GM19467 (cell line): ENCODE results near the gene CHCHD5.

Source experiments
- ATAC-seq: cut with Tn5 transposase; IDR thresholded peaks from one replicate; pipeline ENCODE4 v1.9.1; 2021; ENCODE audit warnings: mild to moderate bottlenecking, moderate library complexity; ENCODE audit not compliant: unreplicated experiment

Gene CHCHD5

DNA sequence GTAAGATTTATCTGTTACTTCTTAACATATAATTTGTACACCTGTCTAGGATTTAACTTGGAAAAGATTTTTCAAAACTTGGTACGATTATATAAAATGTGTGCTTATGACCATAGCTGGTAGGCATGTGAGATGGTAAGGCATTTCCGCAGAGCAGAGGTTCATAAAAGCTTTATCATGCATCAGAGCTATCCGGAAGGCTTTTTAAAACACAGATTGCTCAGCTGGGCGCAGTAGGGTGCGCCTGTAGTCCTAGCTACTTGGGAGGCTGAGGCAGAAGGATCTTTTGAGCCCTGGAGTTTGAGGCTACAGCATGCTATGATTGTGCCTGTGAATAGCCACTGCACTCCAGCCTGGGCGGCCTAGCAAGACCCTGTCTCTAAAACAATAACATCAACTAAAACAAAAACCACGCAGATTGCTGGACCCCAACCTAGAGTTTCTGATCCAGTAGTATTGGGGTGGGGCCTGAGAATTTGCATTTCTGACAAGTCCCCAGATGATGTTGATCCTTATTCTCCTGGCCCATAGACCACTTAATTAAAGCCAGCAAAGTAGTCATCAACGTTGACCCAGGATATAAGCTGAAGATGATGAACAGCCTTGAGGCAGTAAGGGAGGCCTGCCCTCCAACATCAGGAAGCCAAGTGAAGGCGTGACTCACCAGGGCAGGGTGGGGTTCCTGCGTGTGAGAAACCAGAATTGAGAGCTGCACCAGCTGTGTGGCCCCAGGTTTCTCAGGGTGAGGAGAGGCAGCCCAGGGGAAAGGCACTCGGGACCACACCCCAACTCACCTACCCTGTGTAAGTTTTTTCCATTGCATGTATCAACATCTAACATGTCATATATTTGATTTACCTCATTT, 39.7 kb downstream of the CHCHD5 start:
- ATAC-seq = peak; percentile 57

DNA sequence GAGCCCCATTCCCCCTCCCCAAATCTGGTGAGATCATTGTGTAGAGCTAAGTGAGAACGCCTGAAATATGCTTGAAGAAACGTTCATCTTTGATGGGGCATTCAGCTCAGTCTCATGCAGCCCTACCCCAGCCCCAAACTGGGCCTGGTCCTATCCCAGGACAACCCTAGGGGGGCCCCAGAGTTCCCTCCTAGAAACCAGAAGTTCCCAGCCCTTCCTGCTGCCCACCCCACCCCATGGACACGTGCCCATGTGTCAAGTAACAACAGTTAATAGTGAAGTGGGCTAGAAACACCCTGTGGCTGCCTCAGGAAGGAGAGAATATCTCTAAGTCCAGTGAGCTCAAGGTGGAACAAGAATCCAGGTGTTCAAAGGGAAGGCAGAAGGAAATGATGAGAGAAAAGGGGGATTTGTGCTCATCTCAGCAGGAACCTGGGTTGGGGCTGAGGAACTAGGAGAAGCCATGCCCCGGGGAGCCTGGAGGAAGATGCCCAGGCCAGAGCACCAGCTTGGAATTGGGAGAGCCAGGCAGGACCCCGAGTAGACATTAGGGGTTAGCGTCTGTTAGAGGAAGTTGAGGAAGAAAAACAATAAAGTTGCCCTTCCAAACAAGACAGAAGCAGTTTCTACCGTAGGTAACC, 41.2 kb downstream of the CHCHD5 start:
- no peak for ATAC-seq

DNA sequence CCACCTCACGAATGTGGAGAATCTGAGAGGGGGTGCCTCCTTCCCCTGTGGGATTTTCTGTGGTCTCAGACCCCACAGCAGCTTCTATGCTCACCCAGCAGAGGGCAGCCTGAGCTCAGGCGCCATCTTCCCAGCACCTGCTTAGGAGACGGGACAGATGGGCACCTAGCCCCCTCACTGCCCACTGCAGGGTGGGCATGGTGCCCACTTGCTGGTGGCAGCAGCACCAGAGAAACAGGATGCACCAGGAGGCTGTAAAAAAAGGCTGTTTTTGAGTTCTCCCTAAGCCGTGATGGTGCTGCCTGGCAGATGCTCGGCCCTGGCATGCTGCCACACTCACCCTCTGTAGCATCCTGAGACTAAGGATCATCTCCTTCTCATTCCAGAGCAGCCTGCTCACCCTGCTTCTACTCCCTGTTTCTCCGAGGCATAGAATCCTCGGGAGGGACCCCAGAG, 42.2 kb downstream of the CHCHD5 start:
- ATAC-seq = no peak

DNA sequence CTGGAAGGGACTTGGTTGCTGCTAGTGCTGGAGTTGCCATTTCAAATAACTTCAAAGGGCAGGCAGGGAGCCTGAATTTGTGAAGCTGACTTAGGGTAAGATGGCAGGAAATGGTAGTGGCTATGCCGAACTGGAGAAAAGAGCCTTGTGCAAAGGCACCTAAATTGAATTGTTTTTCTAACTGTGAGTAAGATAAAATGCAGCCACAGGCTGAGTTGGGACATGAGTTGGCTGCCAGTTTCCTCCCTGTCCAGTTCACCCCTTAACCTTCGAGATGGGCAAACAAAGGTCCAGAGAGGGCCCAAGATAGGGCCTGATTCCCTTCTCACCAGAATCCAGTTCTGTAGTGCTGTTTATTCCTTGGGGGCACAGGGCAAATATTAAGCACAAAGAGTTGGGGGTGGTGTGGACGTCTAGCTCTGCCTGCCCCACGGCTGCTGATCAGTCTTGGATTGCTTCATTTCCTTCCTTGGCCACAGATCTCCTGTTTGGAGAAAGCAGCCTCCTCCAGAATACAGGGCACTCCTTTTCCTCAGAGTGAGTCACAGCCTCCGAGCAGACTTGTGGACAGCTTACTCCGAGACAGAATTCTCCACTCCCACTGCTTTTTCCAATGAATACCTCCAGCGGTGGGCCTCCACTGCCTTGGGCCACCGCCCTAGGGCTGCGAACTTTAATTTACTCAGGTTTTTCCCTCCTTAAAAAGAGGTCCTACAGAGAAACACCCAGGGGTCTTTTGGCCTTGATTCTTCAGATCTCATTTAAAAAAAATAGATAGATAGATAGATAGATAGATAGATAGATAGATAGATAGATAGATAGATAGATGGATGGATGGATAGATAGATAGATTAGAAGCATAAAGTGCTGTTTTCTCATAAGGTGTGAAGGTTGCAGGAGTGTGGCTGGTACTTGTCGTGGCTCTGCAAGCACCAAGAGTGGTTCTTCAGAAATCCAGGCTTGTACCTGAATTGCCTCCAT, 42.9 kb downstream of the CHCHD5 start:
- ATAC-seq = no peak

DNA sequence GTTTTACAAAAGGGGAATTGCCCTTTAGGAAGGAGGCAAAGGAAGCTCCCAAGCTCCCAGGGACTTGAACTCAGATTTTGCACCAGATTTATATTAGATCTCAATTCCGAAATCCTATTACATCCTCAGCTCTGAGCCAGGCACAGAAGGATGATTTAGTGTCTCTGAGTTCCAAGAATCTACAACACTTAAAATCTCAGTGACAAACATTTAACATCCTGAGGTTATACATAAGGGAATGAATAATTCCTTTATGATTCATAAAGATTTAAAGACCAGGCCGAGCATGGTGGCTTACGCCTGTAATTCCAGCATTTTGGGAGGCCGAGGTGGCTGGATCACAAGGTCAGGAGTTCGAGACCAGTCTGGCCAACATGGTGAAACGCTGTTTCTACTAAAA, 44.8 kb downstream of the CHCHD5 start:
- no peak for ATAC-seq

DNA sequence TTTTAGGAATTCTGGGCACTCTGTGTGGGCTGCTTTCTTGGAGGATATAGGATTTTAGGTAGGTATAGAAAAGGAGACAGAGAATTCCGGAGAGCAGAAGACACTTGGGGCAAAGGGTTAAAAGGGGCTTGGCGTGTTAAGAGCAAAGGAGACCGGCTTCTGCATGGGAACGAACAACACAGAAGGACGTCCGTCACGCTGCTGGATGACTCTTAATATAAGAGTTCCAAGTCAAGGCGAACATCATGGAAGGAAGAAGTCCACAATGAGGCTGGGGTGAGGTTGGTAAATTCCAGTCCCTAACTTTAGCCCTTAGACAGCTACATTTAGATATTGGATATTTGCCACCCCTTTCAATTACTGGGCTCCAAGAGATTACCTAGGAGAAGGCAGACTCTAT, 45.4 kb downstream of the CHCHD5 start:
- ATAC-seq = no peak

DNA sequence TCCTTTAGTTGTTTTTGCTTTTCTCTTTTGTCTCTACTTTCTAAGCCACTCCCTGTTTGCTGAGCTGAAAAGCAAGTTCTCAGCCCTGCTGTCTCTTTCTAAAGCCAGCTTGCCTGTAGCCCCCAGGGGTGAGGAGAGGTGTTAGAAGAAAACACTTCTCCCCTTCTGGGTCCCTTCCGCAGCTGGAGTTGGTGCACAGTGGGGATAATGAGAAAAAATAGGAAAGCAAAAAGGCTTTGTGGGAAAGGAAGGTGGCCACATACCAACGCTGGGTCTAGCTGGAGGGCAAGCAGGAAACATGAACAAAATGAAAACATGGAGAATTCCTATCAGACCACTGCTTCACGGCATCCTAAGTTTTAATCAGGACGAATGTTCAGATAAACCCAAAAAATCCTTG, 45.9 kb downstream of the CHCHD5 start:
- ATAC-seq = no peak

DNA sequence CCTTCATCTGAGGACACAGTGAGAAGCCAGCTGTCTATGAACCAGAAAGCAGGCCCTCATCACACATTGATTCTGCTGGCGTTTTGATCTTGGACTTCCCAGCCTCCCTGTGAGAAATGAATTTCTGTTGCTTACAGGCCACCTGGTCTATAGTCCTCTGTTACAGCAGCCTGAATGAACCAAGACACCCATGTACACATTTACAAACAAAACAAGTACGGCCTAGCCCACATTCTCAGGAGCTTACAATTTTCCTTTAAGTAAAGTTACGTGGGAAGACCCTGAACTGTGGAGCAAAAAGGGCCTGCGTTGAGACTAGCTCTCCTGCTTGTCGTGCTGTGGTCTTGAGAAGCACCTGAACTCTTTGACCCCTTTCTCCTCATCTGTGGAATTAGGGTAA, 49.3 kb downstream of the CHCHD5 start:
- no peak for ATAC-seq

DNA sequence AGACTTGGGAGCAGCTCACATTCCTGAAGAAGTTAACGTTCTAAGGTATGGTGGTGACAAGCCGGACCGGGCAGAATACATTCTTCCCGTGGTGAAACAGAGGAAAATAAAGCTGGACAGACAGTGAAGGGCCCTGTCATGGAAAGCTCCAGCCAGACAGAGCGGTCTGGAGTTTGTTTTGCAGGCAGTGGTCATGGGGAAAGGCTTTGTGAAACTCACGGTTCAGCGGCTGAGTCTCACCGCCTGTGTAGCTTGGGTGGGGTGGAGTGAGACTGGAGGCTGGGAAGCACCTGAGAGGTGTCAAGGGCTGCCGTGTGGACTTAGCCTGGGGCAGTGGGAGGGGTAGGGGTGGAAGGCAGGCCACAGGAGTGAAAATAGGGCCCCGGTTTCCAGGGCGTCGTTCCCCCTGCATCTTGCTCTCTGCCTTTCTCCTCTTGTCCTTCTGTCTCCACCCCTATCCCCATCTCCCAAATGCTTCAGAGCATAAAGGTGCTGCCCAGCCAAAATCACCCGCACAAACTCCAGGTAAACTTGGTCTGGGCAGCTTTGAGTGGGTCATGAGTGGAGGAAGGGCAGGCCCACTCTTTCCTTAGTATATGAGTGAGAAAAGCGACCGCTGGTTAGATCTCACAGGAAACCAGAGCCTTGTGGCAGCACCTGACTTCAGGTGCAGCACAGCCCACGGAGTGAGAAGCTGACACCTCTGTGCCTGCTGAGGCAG, 49.9 kb downstream of the CHCHD5 start:
- ATAC-seq = no peak

DNA sequence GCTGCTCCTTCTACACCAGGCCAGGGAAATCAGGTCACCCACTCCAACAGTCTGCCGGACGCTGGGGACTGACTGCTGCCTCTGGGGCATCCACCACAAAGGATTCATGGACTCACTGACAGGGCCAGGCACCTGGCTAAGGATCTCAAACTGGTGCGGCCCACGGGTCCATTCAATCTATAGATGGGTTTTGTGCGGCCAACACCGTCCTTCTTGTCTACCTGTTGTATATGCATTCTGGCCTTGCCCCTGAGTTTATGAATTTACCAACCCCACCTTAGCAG, 50.4 kb downstream of the CHCHD5 start:
- no peak for ATAC-seq

DNA sequence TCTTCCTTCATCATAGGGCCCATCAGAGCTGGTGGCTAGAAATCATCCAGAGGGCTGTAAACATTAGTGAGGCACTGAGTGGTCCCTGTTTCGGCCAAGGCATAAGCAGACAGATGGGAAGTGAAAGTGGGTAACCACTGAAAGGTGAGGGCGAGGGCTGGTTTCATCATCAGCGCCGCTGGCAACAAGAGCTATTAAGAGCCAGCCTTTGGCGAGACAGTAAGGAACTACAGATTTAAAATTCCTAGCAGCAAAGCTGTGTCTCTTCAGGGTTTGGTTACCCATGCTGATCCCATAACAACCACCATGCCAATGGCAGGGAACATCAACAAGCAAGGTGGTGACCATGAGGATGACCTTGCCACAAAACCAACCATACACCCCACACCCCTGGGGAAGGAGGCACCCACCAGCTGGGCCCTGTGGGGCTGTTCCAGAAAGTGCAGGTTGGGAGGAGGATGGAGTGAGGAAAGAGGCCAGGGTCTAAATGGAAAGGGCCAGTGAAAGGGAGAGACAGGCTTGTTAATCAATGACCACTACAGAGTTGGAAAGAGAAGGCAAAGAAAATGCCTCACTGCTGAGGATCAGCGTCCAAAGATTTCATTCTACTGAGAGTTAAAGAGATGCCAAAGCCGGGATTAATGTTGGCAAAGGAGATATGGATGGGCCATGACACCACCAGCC, 52.3 kb downstream of the CHCHD5 start:
- ATAC-seq = peak; percentile 83

DNA sequence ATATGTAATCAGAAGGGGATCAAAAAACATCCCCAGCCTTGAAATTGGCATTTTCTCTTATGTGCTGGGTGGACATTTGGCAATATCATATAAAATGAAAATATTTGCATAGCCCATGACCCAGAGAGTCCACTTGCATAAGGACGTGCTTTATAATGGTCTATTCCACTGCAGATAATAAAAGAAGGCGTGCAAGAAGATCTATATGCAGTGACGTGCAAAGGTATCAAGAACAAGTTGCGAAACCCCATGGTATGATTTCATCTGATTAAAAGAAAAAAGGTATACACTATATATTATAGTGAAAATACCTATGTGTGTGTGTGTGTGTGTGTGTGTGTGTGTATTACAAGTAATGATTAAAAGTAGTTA, 52.9 kb downstream of the CHCHD5 start:
- ATAC-seq = no peak
